ENCODE measurements around the gene VSIG10. TPM values are rescaled to one million over a fixed set of nuclear protein-coding genes. Genes with fewer than 3 reads are reported as not detected.
"Not testable (repeated sequence)": the region's sequence is repeated elsewhere in the genome, so short reads cannot be mapped to it uniquely, and the experiment has no call there.

The VSIG10 gene
- total and polyA plus RNA-seq, 7 donors, result 22.2 to 59.9 (median 28.5) TPM

DNA sequence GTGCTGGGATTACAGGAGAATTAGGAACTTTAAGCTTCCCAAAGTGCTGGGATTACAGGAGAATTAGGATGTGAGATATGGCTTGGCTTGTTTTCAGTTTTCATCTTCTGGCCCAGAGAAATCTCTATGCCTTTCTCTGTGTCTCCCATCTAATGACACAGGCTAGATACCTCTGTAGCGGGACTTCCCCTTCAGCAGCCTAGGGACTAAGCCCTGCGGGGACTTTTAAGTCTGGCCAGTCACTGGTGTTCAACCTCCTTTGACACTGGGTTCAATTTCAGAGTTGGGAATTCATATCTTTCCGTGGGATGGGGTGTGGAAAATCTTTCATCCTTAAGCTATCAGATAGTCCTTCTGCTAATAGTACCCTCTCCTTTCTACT is 81.1 kb downstream of the VSIG10 start:
- H3K36me3 ChIP-seq, result peaks cover 7 to 68% (median 25%) of the 10 kb centered on the region in 4 donors
- intact Hi-C loops (cut with DNase I), result no loop called here
- WGBS, 2 donors, result 96 to 98% methylated on average over 3 of the region's 3 CpGs
- H3K4me1 ChIP-seq, result peaks cover 0 to 4% (median 1%) of the 10 kb centered on the region in 4 donors
- H3K4me3 ChIP-seq, result no peak overlapping the region
- no peaks in the 10 kb centered on the region for H3K9me3 ChIP-seq
- H3K27ac ChIP-seq, result no peak overlapping the region
- H3K27me3 ChIP-seq, result no peaks in the 10 kb centered on the region
- DNase-seq, result no peak
- TF ChIP-seq EP300 (IDR thresholded peaks at IDR 0.05), result no peak
- no peak for TF ChIP-seq POLR2A (IDR thresholded peaks at IDR 0.05)
- TF ChIP-seq, protein P1, sequence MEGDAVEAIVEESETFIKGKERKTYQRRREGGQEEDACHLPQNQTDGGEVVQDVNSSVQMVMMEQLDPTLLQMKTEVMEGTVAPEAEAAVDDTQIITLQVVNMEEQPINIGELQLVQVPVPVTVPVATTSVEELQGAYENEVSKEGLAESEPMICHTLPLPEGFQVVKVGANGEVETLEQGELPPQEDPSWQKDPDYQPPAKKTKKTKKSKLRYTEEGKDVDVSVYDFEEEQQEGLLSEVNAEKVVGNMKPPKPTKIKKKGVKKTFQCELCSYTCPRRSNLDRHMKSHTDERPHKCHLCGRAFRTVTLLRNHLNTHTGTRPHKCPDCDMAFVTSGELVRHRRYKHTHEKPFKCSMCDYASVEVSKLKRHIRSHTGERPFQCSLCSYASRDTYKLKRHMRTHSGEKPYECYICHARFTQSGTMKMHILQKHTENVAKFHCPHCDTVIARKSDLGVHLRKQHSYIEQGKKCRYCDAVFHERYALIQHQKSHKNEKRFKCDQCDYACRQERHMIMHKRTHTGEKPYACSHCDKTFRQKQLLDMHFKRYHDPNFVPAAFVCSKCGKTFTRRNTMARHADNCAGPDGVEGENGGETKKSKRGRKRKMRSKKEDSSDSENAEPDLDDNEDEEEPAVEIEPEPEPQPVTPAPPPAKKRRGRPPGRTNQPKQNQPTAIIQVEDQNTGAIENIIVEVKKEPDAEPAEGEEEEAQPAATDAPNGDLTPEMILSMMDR (IDR thresholded peaks at IDR 0.05), result no peak
- no peak for TF ChIP-seq POLR2AphosphoS5 (IDR thresholded peaks at IDR 0.05)

DNA sequence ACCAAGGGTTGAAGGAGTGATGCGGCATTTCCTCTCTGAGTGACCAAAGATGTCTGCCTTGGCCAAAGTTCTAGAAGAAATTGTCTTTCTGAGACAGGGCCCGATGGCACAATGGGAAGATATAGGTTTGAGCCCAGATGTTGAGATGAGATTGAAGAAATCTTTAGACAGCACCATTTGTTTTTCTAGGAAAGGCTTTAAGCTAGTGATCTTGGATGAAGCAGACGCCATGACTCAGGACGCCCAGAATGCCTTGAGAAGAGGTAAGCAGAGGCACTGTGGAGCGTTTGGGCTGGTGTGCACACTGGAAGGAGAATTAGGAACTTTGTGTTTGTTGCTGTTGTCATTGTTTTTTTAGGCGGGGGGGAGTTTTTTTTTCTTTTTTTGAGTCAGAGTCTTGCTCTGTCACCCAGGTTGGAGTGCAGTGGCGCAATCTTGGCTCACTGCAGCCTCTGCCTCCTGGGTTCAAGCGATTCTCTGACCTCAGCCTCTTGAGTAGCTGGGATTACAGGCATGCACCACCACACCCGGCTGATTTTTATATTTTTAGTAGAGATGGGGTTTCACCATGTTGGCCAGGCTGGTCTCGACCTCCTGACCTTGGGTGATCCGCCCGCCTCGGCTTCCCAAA is 81.6 kb downstream of the VSIG10 start:
- intact Hi-C loops (cut with DNase I); H3K4me1 ChIP-seq; H3K4me3 ChIP-seq; H3K27me3 ChIP-seq; H3K9me3 ChIP-seq; DNase-seq; H3K27ac ChIP-seq: not testable (repeated sequence)
- 90 to 94% methylated on average over 13 of the region's 13 CpGs for WGBS, 2 donors
- H3K36me3 ChIP-seq, result peaks cover 7 to 63% (median 24%) of the 10 kb centered on the region in 4 donors

DNA sequence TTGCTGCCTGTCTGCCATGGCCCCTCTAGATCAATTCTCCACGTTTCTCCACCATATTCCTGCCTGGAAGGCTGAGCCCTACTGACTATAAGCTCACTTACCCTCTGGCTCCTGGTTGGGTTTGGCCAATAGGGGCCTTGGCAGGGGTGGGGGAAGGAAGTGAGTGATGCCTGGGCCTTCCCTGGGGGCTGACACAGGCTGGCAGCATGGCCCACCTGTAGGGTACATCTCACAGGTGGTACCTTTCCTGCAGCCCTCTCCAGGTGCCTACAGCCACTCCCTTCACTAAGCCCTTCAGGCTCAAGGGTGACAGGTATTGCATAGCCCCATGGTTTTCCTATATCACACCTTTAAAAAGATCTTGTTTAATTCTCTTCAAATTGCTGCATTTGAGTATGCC is 83.8 kb downstream of the VSIG10 start:
- H3K27me3 ChIP-seq, result no peaks in the 10 kb centered on the region
- H3K4me3 ChIP-seq, result no peak overlapping the region
- TF ChIP-seq, protein P1 (IDR thresholded peaks at IDR 0.05), result no peak
- no peak for TF ChIP-seq POLR2AphosphoS5 (IDR thresholded peaks at IDR 0.05)
- TF ChIP-seq POLR2A (IDR thresholded peaks at IDR 0.05), result no peak
- peaks cover 0 to 41% (median 6%) of the 10 kb centered on the region in 4 donors for H3K36me3 ChIP-seq
- no peak for DNase-seq
- no peaks in the 10 kb centered on the region for H3K9me3 ChIP-seq
- intact Hi-C loops (cut with DNase I), result no loop called here
- H3K27ac ChIP-seq, result no peak overlapping the region
- H3K4me1 ChIP-seq, result peaks cover 0 to 17% (median 14%) of the 10 kb centered on the region in 4 donors
- WGBS, 2 donors, result 78 to 88% methylated on average over 1 of the region's 1 CpG

DNA sequence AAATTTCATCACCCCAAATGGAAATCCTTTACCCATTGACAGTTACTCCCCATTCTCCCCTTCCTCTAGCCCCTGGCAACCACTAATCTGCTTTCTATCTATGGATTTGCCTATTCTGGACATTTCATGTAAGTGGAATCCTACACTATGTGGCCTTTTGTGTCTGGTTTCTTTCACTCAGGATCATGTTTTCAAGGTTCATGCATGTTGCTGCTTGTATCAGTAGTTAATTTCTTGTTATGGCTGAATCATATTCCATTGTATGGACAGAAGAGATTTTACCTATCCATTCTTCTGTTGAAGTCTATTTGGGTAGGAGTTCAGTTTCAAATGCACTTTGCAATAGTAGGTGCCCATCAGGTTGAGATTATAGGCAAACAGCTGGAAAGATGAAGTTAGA is 85.9 kb downstream of the VSIG10 start:
- Histone ChIP-seq H3K9me3 (no peaks in the 10 kb centered on the region), H3K36me3 (peaks cover 0 to 37% (median 5%) of the 10 kb centered on the region in 4 donors), H3K4me3 (no peak overlapping the region), H3K27me3 (no peaks in the 10 kb centered on the region), H3K27ac (no peak overlapping the region), H3K4me1 (peaks cover 0 to 17% (median 14%) of the 10 kb centered on the region in 4 donors)
- TF ChIP-seq, protein P1 (IDR thresholded peaks at IDR 0.05), result no peak
- no peak for TF ChIP-seq POLR2A (IDR thresholded peaks at IDR 0.05)
- no peak for TF ChIP-seq POLR2AphosphoS5 (IDR thresholded peaks at IDR 0.05)
- no peak for TF ChIP-seq EP300 (IDR thresholded peaks at IDR 0.05)
- DNase-seq, result no peak
- intact Hi-C loops (cut with DNase I), result loop anchor here (5.0 to 10.0 kb wide), 2 partner anchors 119 to 357 kb away; partner anchors contain the start of genes PEBP1, SUDS3 and TAOK3

DNA sequence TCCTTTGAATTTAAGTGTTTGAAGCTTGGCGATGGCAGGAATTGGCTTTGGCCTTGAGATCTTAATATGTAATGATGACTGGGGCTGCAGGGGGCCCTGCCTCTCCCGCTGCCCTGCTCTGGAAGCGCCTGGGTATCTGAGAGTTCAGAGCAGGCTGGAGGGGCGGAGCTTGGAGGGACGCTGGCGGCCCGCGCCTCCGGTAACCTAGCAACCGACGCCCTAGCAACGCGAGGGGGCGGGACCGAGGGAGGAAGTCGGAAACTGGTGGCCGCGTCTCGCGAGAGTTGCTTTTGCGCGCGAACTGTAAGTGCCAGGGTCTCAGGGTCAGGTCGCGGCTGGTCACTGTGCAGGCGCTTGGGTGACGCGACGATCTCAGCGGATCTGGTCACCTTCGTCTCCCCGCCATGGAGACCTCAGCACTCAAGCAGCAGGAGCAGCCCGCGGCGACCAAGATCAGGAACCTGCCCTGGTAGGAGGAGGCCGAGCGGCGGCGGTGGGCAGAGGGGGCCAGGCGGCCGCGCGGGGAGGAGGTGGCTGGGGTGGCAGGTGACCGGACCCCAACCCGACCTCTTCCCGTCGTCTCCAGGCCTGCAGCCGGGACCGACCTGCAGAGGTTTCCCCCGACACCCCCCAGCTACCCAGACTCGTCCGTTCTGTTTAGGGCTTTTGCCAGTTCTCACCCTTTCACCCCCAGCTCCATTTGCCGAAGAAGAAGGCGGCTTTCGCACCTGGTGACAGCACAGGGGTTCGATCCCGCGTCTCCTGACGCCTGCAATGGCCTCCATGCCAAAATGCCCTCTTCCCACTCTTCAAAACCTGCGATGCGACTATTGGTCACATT is 87.2 kb downstream of the VSIG10 start, which contains the start of gene RFC5:
Gene RFC5 (plus strand): TSS at position 280 of the 841 bp plus-strand sequence. CDS start 125 bp downstream, at position 405.
- TF ChIP-seq POLR2AphosphoS5 (IDR thresholded peaks at IDR 0.05) (peak in 2 of 4 donors; percentile 42 to 44), EP300 (IDR thresholded peaks at IDR 0.05) (no peak)
- TF ChIP-seq, protein P1 (IDR thresholded peaks at IDR 0.05), result no peak
- intact Hi-C loops (cut with DNase I), result loop anchor here (1.0 to 10.0 kb wide), 4 partner anchors 45 to 358 kb away; partner anchors contain the start of genes PEBP1, SUDS3, TAOK3 and VSIG10
- Histone ChIP-seq H3K27me3 (no peaks in the 10 kb centered on the region), H3K27ac (peak within 1 kb of the TSS; percentile 44 to 72 (median 60)), H3K9me3 (no peaks in the 10 kb centered on the region), H3K4me3 (peak within 1 kb of the TSS; percentile 85 to 95 (median 90)), H3K4me1 (peaks cover 0 to 17% (median 14%) of the 10 kb centered on the region in 4 donors), H3K36me3 (peaks cover 0 to 24% (median 5%) of the 10 kb centered on the region in 4 donors)
- WGBS, 2 donors, result 0% methylated on average over 61 of the region's 61 CpGs
- peak; percentile 98 for DNase-seq
